NT2/D1 (cell line): ENCODE results near the gene EAF2.

Source experiments
- SUZ12 ChIP-seq: IDR thresholded peaks from 2 replicates; pipeline ENCODE4 v1.6.1; 2011; ENCODE audit not compliant: insufficient read length, insufficient read depth; ENCODE audit errors: extremely low read depth
- YY1 ChIP-seq: IDR thresholded peaks from 2 replicates; pipeline ENCODE4 v1.6.1; 2011; ENCODE audit not compliant: insufficient read length, insufficient read depth
- ZNF274 ChIP-seq: IDR thresholded peaks from 2 replicates; pipeline ENCODE4 v1.6.1; 2011; ENCODE audit warnings: mild to moderate bottlenecking, low read depth, low read length

- TF ChIP-seq YY1: no peak
- TF ChIP-seq SUZ12: no peak
- no peak for TF ChIP-seq ZNF274
These were observed 59.4 kb downstream of the EAF2 start, which contains the start of gene SLC15A2 for GRCh38 chr3:121894301-121894990.
